Ovary (tissue), 9 donors: ENCODE measurements around the gene TMEM182. TPM values are rescaled to one million over a fixed set of nuclear protein-coding genes. Genes with fewer than 3 reads are reported as not detected.

Source experiments
- DNase-seq, 5 donors: peaks; one replicate each; pipeline ENCODE4 v3.0.0-alpha.2; 2019 to 2020
- H3K27ac ChIP-seq, 2 donors: fragments of 200-600 bp; one replicate each; pipeline versions ENCODE4 v1.5.1 to v1.8.0; 2019 to 2022
- H3K27me3 ChIP-seq: fragments of 200-600 bp; one replicate; pipeline ENCODE4 v1.8.0; 2022
- H3K36me3 ChIP-seq: fragments of 200-600 bp; sonication (generic); one replicate; pipeline ENCODE4 v1.5.1; 2019
- H3K4me1 ChIP-seq: one replicate; pipeline ENCODE4 v1.8.1; 2013; ENCODE audit warnings: mild to moderate bottlenecking, moderate library complexity; ENCODE audit not compliant: insufficient read depth
- H3K4me3 ChIP-seq: fragments of 200-600 bp; sonication (generic); one replicate; pipeline ENCODE4 v1.5.1; 2017
- H3K9me3 ChIP-seq, 2 donors: fragments of 200-600 bp in 1 of 2; sonication (generic) in 1 of 2; one replicate each; pipeline versions ENCODE4 v1.5.1 to v1.8.1; 2013 to 2019; ENCODE audit warnings: mild to moderate bottlenecking in 1 of 2, moderate library complexity in 1 of 2
- CTCF ChIP-seq, 3 donors: fragments of 450-650 bp in 2 of 3; fragments of 200-600 bp in 1 of 3; IDR thresholded peaks; one replicate each; pipeline versions ENCODE4 v1.5.1 to v1.8.0; 2016 to 2022; ENCODE audit warnings: antibody characterized with exemption in 3 of 3, mild to moderate bottlenecking in 1 of 3
- EP300 ChIP-seq: sonication (generic); formaldehyde crosslinking; IDR thresholded peaks from one replicate; pipeline ENCODE4 v1.6.1; 2017; ENCODE audit warnings: antibody characterized with exemption
- POLR2A ChIP-seq: fragments of 450-650 bp; IDR thresholded peaks from one replicate; pipeline ENCODE4 v1.6.1; 2017; ENCODE audit warnings: antibody characterized with exemption, mild to moderate bottlenecking, moderate library complexity
- WGBS, 3 donors: extraction: QIAGEN DNeasy Blood & Tissue Kit in 1 of 3; methylation state at CpG; one replicate each; pipeline versions ENCODE4 v1.1.5 to v1.1.7; 2013 to 2017; 5-methylcytosine and 5-hydroxymethylcytosine counted together
- intact Hi-C, 4 donors: fragments of 100-400 bp; cut with DNase I; formaldehyde crosslinking; loops; one replicate each; pipeline versions ENCODE4 v1.11.0 to v1.15.1; 2022 to 2023
- polyA plus RNA-seq, 2 donors: library from polyadenylated mRNA; stranded (reverse); fragments of 200-250 nt in 1 of 2; fragments of 350-450 nt in 1 of 2; fragmentation: Illumina TruSeq in 1 of 2; extraction: RNeasy Lipid Tissue Mini Kit (QIAGEN cat#74804) in 1 of 2; gene quantifications; one replicate each; pipeline ENCODE4 v1.2.3, GENCODE V29; 2013 to 2014
- total RNA-seq, 7 donors: library from RNA; depleted of rRNA in 2 of 7; stranded (reverse); fragments of >200 nt in 2 of 7; fragmentation: NEBNext Ultra II Directional in 3 of 7; extraction: Animal tissue kit (Norgen Biotek cat#: 25700) in 3 of 7; gene quantifications; one replicate each; pipeline versions ENCODE4 v1.1.0 to v1.2.4, GENCODE V29; 2016 to 2023
- donor health status: DM: no; HTN: no; CAD: no; lungs with moderate emphysema.
- donor health status: DM: no; HTN: no; CAD: no.
- donor health status: Bipolar disorder and iron deficiency.
- donor health status: DM: yes; HTN: yes; CAD: no.
- donor health status: DM: no; HTN: no; CAD: no.
- donor health status: DM: yes; HTN: yes; CAD: no.

The TMEM182 gene
- total and polyA plus RNA-seq, 9 donors = 0.91 to 4.0 (median 2.3) TPM

DNA sequence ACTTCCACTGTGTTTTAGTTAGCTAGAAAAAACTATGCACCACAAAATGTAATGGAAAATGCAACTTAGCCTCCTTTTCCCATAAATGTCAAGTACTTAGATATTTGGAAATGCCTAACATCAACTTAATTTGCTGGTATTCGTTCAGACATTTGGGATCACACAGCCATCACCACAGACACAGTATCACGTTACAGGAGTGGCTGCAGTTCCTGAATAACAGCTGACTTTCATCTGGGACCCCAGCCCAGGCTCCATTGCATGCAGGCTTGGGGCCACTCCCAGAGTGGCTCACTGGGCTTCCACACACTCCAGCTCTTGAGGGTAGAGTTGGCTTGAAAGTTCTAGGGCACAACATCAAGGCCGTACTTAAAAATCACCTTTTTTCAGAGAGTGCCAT is 9.3 kb downstream of the TMEM182 start:
- Histone ChIP-seq H3K9me3 (no peaks in the 10 kb centered on the region), H3K27ac (no peak overlapping the region), H3K4me3 (no peak overlapping the region), H3K27me3 (no peaks in the 10 kb centered on the region), H3K36me3 (no peaks in the 10 kb centered on the region), H3K4me1 (no peaks in the 10 kb centered on the region)
- intact Hi-C loops = no loop called here
- DNase-seq = no peak
- TF ChIP-seq EP300 (no peak), POLR2A (no peak), CTCF (IDR thresholded peaks at IDR 0.05) (no peak)
- 53 to 60% (median 58%) methylated on average over 3 of the region's 3 CpGs for WGBS, 3 donors

DNA sequence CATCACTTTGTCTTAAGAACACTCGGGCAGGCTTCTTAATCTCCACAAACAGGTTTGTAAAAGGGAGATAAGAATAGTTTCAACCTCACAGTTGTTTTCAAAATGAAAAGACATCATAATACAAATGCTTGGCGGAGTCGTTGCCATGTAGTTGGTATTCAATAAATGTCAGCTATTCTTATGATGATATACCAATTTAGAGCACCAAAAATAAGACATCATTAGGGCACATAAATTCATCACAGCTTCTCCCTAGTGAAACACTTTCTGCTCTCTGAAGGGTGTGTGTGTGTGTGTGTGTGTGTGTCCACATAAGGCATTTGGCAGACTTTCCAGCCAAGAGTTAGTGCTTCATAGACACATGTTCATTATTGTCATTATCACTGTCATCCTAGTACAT is 10.8 kb downstream of the TMEM182 start:
- no peak for DNase-seq
- TF ChIP-seq EP300 (no peak), CTCF (IDR thresholded peaks at IDR 0.05) (no peak), POLR2A (no peak)
- intact Hi-C loops = no loop called here
- WGBS, 3 donors = 92 to 99% (median 96%) methylated on average over 3 of the region's 3 CpGs
- Histone ChIP-seq H3K4me1 (no peaks in the 10 kb centered on the region), H3K36me3 (no peaks in the 10 kb centered on the region), H3K27ac (no peak overlapping the region), H3K27me3 (no peaks in the 10 kb centered on the region), H3K9me3 (no peaks in the 10 kb centered on the region), H3K4me3 (no peak overlapping the region)

DNA sequence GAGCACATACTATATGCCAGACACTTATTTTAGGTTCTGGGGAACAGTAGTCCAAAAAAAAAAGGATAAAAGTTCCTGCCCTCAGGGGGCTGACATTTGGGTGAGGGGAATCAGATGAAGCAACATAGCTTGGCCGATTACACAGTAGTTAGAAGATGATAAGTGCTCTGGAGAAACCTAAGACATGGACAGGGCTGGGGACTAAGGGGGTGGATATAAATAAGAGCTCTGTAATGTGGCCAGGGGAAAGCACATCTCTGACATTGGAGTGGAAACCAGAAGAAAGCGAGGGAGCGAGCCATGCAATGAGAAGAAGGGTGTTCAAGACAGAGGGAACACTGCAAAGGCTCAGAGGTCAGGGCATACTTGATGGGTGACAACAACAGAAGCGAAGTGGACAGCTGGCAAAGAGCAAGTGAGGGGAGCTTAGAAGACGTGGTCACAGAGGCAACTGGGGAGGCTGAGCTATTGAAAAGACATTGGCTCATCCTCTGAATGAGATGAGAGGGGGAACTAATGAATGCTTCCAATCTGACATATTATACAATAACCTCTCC is 11.4 kb downstream of the TMEM182 start:
- no peaks in the 10 kb centered on the region for H3K9me3 ChIP-seq
- TF ChIP-seq EP300 (no peak), POLR2A (no peak), CTCF (IDR thresholded peaks at IDR 0.05) (no peak)
- H3K27ac ChIP-seq = no peak overlapping the region
- no peaks in the 10 kb centered on the region for H3K36me3 ChIP-seq
- no peaks in the 10 kb centered on the region for H3K4me1 ChIP-seq
- intact Hi-C loops = no loop called here
- WGBS, 3 donors = 86 to 88% (median 87%) methylated on average over 5 of the region's 5 CpGs
- H3K4me3 ChIP-seq = no peak overlapping the region
- DNase-seq = no peak
- no peaks in the 10 kb centered on the region for H3K27me3 ChIP-seq

GRCh38 chr2:102778260-102778659 is 16.4 kb downstream of the TMEM182 start:
- Histone ChIP-seq H3K9me3 (no peaks in the 10 kb centered on the region), H3K4me1 (no peaks in the 10 kb centered on the region), H3K27ac (no peak overlapping the region), H3K27me3 (no peaks in the 10 kb centered on the region), H3K36me3 (no peaks in the 10 kb centered on the region), H3K4me3 (no peak overlapping the region)
- intact Hi-C loops = no loop called here
- TF ChIP-seq EP300 (no peak), CTCF (IDR thresholded peaks at IDR 0.05) (no peak), POLR2A (no peak)
- 94 to 99% (median 98%) methylated on average over 1 of the region's 1 CpG for WGBS, 3 donors
- no peak for DNase-seq
